GM18951 (cell line): Measurements from ENCODE around the gene SEMA5A.

Source experiments
- POLR2A ChIP-seq: IDR thresholded peaks from 4 replicates; pipeline ENCODE4 v1.6.1; 2011; ENCODE audit warnings: mild to moderate bottlenecking; ENCODE audit not compliant: insufficient read length, insufficient read depth; ENCODE audit errors: extremely low read depth
- in situ Hi-C: fragments of 300-500 bp; cut with MboI; formaldehyde crosslinking; loops from one replicate; pipeline ENCODE4 v1.12.0; 2022; ENCODE audit warnings: low sequenced_read_pairs, mixed read lengths, inconsistent platforms; ENCODE audit not compliant: unreplicated experiment

SEMA5A gene

DNA sequence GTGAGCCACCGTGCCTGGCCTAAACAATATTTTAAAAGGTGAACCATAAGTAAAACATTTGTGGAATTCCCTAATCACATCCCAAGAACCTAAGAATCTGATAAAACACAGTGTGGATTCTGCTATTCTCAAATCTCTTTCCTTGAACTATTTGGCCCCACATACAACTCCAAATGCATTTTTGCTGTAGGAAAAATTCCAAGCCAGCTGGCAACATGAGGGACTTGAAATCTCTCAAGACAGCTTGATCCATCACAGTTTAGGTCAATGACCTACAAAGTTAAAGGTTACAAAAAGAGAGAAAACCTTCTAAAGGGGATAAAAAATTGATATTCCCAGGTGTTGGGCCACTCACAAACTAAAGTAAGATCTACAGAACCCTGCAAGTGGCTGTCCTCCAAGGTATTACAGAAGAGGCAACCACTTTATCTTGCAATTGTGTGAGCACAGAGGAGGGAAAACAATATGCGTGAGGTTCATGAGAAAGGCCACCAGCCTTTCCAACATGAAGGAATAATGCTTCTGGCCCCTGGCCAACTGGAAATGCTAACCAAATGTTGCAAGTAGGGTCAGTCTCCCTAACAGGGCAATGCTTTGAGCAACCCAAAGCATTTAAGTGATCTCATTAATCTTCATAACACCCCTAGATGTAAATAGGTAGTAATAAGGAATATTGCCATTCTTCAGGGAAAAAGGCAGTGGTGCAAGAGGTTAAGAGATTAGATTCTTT is 221.4 kb downstream of the SEMA5A start:
- TF ChIP-seq POLR2A = no peak
- in situ Hi-C loops = no loop called here

GRCh38 chr5:9320652-9321051 is 225.2 kb downstream of the SEMA5A start:
- in situ Hi-C loops = no loop called here
- TF ChIP-seq POLR2A = no peak

GRCh38 chr5:9318031-9318430 is 227.8 kb downstream of the SEMA5A start:
- in situ Hi-C loops = no loop called here
- no peak for TF ChIP-seq POLR2A

DNA sequence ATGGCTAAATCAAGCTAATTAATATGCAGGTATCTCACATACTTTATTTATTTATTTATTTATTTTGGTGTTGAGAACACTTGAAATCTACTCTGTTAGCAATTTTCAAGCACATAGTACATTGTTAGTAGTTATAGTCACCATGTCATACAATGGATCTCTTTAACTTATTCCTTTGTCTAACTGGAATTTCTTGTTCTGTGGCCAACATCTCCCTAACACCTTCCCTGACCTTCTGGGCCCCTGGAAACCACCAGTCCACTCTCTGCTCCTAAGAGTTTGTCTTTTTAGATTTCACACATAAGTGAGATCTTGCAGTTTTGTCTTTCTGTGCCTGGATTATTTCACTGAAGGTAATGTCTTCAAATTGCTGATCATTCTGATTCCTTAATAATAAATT is 229.1 kb downstream of the SEMA5A start:
- TF ChIP-seq POLR2A = no peak
- in situ Hi-C loops = no loop called here

- in situ Hi-C loops = no loop called here
Measured at GRCh38 chr5:9316041-9316440, 229.8 kb downstream of the SEMA5A start.

DNA sequence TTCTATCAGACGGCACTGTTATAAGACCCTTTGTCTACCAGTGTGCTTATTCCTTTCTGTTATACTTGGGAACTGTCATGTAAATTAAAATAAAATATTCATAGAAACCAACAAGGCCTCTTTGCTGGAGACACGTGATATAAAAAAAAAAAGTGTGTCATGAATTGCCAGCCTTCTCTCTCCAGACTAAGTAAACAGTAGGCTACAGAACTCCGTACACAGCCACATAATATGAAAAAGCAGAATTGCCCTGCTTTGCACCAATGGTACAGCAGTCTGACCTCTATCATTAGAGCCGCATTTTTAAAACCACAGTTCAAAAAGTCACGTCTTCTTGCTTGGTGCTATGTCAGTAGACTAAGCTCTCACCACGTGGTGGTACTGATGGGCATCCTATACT is 231.3 kb downstream of the SEMA5A start:
- in situ Hi-C loops = no loop called here

More at GRCh38 chr5:9316041-9316440, 229.8 kb downstream of the SEMA5A start:
- TF ChIP-seq POLR2A = no peak

DNA sequence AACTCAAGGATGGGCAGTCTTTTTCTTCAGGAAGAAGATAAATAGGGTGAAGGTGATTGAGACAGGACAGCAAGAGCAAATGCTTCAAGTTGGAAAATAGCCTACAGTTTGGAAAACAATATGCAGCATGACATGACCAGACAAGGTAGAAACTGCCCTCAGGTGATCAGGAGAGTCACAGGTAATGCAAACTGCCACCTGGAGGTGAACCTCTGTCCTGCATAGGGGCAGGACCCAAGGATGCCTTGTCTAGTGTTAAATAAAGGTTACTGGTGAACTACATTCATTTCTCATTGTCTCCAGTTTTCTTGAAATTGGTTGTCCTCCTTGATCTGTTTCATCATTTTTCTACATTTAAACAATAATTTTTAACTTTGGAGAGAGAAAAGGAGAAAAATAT is 232.1 kb downstream of the SEMA5A start:
- in situ Hi-C loops = no loop called here

More for the DNA sequence above, 231.3 kb downstream of the SEMA5A start:
- TF ChIP-seq POLR2A = no peak

DNA sequence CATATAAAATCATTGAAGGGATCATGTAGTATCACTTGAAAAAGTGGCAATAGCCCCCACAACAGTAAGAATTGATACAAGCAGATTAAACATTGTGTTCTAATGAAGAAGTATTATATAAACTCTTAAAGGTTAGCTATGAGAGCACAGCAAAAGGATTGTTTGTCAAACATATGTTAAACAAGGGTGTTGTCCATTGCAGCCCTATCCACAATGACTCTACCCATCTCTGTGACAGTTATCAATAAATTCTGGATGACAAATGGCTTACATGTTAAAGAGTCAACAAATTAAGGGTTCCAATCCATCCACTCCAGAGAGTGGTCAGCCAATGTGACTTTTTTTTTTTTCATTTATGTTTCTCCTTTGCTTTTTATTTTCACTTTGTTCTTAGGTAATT is 238.7 kb downstream of the SEMA5A start:
- in situ Hi-C loops = no loop called here
- no peak for TF ChIP-seq POLR2A

More for the DNA sequence above, 232.1 kb downstream of the SEMA5A start:
- no peak for TF ChIP-seq POLR2A

DNA sequence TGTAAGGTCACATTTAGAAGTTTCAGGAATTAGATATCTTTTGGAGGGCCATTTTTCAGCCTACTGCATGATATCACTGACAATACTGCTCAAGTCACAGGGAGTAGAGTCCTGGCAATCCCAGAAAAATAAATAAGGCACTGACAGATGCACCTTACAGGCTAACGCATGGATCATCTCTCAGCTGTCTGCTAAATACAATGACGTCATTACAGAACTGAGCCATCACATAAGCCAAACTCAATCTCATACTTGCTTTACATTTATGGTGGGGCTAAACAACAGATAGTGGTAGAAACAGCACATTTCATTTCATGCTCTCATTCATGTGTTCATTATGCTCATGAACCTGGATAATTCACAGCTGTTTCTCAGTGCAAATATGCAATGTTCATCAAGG is 243.7 kb downstream of the SEMA5A start:
- TF ChIP-seq POLR2A = no peak
- in situ Hi-C loops = no loop called here

- in situ Hi-C loops = no loop called here
- no peak for TF ChIP-seq POLR2A
Measured at GRCh38 chr5:9301200-9301599, 244.7 kb downstream of the SEMA5A start.

DNA sequence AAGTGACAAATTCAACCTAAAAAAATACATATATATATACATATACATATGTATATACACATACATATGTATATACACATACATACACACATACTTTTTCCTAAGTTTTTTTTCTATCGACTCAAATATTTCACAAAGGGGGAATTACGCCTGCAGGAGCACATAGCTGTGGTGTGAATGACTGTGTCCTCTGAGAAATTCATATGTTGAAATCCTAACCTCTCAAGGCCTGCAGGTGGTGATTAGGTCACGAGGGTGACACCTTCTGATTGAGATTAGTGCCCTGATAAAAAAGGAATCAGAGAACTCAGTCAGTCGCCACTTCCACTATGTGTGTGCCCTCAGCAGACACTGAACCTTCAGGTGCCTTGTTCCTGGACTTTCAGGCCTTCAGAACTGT is 248.7 kb downstream of the SEMA5A start:
- TF ChIP-seq POLR2A = no peak
- in situ Hi-C loops = no loop called here

DNA sequence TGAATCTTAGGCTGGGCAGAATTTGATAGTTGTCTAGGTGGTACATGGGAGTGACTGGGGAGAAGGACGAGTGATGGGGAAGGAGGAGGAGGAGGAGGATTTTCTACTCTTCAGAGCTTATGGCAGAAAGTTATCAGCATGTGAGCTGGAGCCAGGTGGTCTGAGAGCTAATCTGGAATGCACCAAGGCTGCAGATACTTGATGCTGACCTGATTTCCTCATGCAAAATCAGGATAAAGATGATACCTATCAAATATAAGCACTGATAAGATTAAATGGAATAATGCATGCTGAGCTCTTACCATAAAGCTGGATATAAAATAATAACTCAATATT is 250.4 kb downstream of the SEMA5A start:
- in situ Hi-C loops = no loop called here
- no peak for TF ChIP-seq POLR2A

- TF ChIP-seq POLR2A = no peak
- in situ Hi-C loops = no loop called here
Measured at GRCh38 chr5:9294793-9295465, 250.9 kb downstream of the SEMA5A start.

DNA sequence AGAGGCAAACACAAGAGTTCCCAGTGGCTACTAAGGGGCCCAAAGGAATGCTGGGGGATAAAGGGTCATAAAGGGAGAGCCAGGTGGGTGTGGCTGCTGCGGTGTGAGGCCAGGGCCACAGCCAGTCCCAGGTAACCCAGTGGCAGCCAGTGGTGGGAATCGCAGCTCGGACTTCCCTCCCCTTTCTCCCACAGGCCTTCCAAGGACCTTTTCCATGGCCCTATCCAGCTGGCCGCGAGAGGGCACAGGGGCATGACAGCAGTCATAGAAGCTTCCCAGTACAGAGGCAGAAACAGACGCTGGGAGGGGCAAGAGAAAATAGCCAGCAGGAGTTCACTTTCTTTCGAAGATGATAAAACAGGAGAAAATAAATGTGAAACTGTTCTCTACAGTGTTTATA is 257.6 kb downstream of the SEMA5A start:
- in situ Hi-C loops = no loop called here
- TF ChIP-seq POLR2A = no peak
